ENCODE data around the gene NATD1. TPM values are rescaled to one million over a fixed set of nuclear protein-coding genes. Genes with fewer than 3 reads are reported as not detected.

NATD1 gene
- total and polyA plus RNA-seq, 2 of the 8 experiments (the other 6 are each of a cell fraction or from before 2014, with no cell fraction given) = 5.4 to 8.4 TPM

DNA sequence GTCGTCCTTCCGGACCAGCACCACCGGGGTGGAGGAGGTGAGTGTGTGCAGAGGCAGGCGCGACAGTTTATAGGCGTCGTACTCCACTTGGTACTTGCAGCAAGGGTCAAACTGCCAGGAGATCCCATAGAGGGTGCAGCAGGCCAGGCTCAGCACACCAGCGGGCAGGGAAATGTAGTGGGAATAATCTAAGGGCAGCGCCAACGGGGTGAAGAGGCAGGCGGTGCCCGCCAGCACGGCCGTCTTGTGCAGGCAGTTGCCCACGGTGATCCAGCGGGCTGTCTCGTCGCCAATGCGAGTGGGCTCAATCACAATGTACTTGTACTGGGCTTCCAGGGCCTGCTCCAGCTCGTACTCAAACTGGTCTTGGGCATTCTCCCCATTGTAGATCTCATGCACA lies 54.8 kb downstream of the NATD1 start:
- H3K56ac ChIP-seq (replicated peaks; ENCODE audit: insufficient read length, low read depth, low read length) = no peak overlapping the region
- peaks cover 24 to 51% of the 10 kb centered on the region in 2 experiments for H4K20me1 ChIP-seq (replicated peaks in 1 of 2; ENCODE audit: control insufficient read depth in 1 of 2, insufficient read depth in 2 of 2, low read length in 2 of 2)
- H3K27me3 ChIP-seq (replicated peaks in 1 of 4; ENCODE audit: control insufficient read depth in 3 of 4, extremely low read depth in 1 of 4, insufficient read depth in 3 of 4, low read length in 3 of 4) = no peaks in the 10 kb centered on the region
- peaks cover 6 to 20% (median 11%) of the 10 kb centered on the region in 4 experiments; a peak in 7 of 8 replicates for H3K36me3 ChIP-seq (ENCODE audit: control insufficient read depth in 2 of 4, insufficient read depth in 4 of 4, low read length in 3 of 4)
- peaks cover 16 to 27% (median 21%) of the 10 kb centered on the region in 4 experiments for H3K4me1 ChIP-seq (replicated peaks in 1 of 4; ENCODE audit: control insufficient read depth in 3 of 4, insufficient read depth in 4 of 4, low read length in 3 of 4)
- H3K4me3 ChIP-seq (ENCODE audit: extremely low read depth in 1 of 4, insufficient read depth in 2 of 4, low read depth in 3 of 4, low read length in 4 of 4) = no peak overlapping the region
- H3K79me1 ChIP-seq (ENCODE audit: low read depth, low read length) = peaks cover 24% of the 10 kb centered on the region
- peak overlapping the region in 1 of 2 experiments; percentile 66; a peak in 1 of 4 replicates for H3K4me2 ChIP-seq (ENCODE audit: insufficient read depth in 1 of 2, low read depth in 2 of 2, low read length in 2 of 2)
- H4K5ac ChIP-seq (ENCODE audit: insufficient read length, low read depth, low read length) = no peak overlapping the region
- H3K79me2 ChIP-seq (ENCODE audit: control insufficient read depth in 1 of 2, insufficient read depth in 2 of 2, low read length in 2 of 2) = peaks cover 3 to 50% of the 10 kb centered on the region in 2 experiments; a peak in 3 of 4 replicates
- no peaks in the 10 kb centered on the region for H3K9me3 ChIP-seq (ENCODE audit: insufficient read depth in 2 of 2, low read depth in 1 of 2, low read length in 1 of 2)
- FAIRE-seq (no peak), DNase-seq (ENCODE audit: low read depth in 1 of 2, low spot score in 2 of 2) (no peak)
- H2BK5ac ChIP-seq (ENCODE audit: low read depth, low read length) = peak overlapping the region; percentile 60
- H4K8ac ChIP-seq (ENCODE audit: extremely low read depth, insufficient read depth, low read length) = no peak overlapping the region
- no peak overlapping the region for H3K23ac ChIP-seq (ENCODE audit: insufficient read length)
- H3K18ac ChIP-seq (ENCODE audit: extremely low read depth, low read length) = no peak overlapping the region; the same call in 1 of the 2 replicates
- no peak overlapping the region for H2BK120ac ChIP-seq (replicated peaks; ENCODE audit: low read depth, low read length)
- peak overlapping the region; percentile 61 for H3K4ac ChIP-seq (replicated peaks; ENCODE audit: insufficient read length, low read depth, low read length)
- WGBS, 2 experiments (ENCODE audit: extremely low coverage in 1 of 2, insufficient coverage in 1 of 2, insufficient read length in 1 of 2, insufficient replicate concordance in 2 of 2, low coverage in 1 of 2, low lambda C conversion rate in 2 of 2, missing lambda C conversion rate in 1 of 2) = 95% methylated on average over 11 of the region's 20 CpGs; no CpG with 5 or more reads in 1 of the 2 experiments
- ChIA-PET POLR2A (ENCODE audit: partially characterized antibody) (interaction anchor here (0.7 to 4.0 kb wide), 3 partner anchors 13 to 23 kb away, joined by 5 to 42 read pairs (median 8); partner anchors contain the start of gene TMEM11), CTCF (ENCODE audit: partially characterized antibody) (interaction anchor here (1.5 kb wide), 1 partner anchor 81 kb away, joined by 4 read pairs; no protein-coding TSS in a partner anchor)
- no peak for TF ChIP-seq YY1 (IDR thresholded peaks at IDR 0.05; ENCODE audit: low read depth, low read length)
- no peak for TF ChIP-seq PHF8 (conservative IDR thresholded peaks at IDR 0.05; ENCODE audit: low read depth, low read length)
- TF ChIP-seq ZNF274 (IDR thresholded peaks at IDR 0.05; ENCODE audit: borderline replicate concordance, extremely low read depth, low read length) = no peak
- TF ChIP-seq TEAD4 (IDR thresholded peaks at IDR 0.05; ENCODE audit: low read depth, low read length) = no peak
- no peak for TF ChIP-seq SP1 (IDR thresholded peaks at IDR 0.05; ENCODE audit: low read depth, low read length)
- no peak overlapping the region for H2BK20ac ChIP-seq (ENCODE audit: low read length)
- peak overlapping the region; percentile 63; the same call in 1 of the 2 replicates for H2BK12ac ChIP-seq (ENCODE audit: low read depth, low read length)
- H4K91ac ChIP-seq (replicated peaks; ENCODE audit: insufficient read length, low read length) = peak overlapping the region; percentile 49
- no peak overlapping the region for H3K9ac ChIP-seq (replicated peaks in 1 of 4; ENCODE audit: extremely low read depth in 1 of 4, low read depth in 3 of 4, low read length in 3 of 4)
- H2AK5ac ChIP-seq (ENCODE audit: low read depth, low read length) = 0 out of 2 replicates have a peak overlapping the region, but pooled peaks have one; percentile 58
- H2AFZ ChIP-seq (ENCODE audit: low read length) = no peak overlapping the region
- no peak overlapping the region for H2BK15ac ChIP-seq (ENCODE audit: low read length)
- no peak overlapping the region for H3K27ac ChIP-seq (ENCODE audit: low read depth, low read length)
- H3K14ac ChIP-seq (ENCODE audit: insufficient read length) = no peak overlapping the region
- no peaks in the 10 kb centered on the region; the same call in 1 of the 2 replicates for H3K23me2 ChIP-seq (ENCODE audit: low read depth, low read length)
